G401.6 (cell line): ENCODE measurements around the gene KIF2C.
"Not testable (repeated sequence)": the region's sequence is repeated elsewhere in the genome, so short reads cannot be mapped to it uniquely, and the experiment has no call there.

Source experiments
- FAIRE-seq: peaks from 2 replicates; lab custom pipeline; 2012; peaks lifted over from hg19 to GRCh38; lab: Jason Lieb, UNC

The KIF2C gene

GRCh38 chr1:44739307-44740178 lies at the start of gene KIF2C:
Gene KIF2C, plus strand, starts transcription at chr1:44739837. Its CDS starts 96 bp downstream, at chr1:44739933.
- FAIRE-seq: peak; percentile 98

GRCh38 chr1:44693159-44693558 lies 46.5 kb upstream of the KIF2C start:
- no peak for FAIRE-seq

GRCh38 chr1:44693900-44694299 lies 45.7 kb upstream of the KIF2C start:
- no peak for FAIRE-seq

GRCh38 chr1:44694863-44695478 lies 44.7 kb upstream of the KIF2C start:
- no peak for FAIRE-seq

DNA sequence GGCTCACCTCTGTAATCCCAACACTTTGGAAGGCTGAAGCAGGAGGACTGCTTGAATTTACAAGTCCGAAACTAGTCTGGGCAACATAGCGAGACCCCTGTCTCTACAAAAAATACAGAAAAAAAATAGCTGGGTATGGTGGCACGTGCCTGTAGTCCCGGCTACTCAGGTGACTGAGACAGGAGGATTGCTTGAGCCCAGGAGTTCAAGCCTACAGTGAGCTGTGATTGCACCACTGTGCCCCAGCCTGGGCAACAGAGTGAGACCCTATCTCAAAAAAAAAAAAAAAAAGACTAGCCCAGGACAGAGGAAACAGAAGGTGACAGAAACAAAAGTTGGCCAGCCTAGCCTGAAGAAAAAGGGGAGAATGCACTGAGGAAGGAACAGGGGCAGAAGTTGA lies 44.0 kb upstream of the KIF2C start:
- FAIRE-seq: no peak

GRCh38 chr1:44696101-44696500 lies 43.5 kb upstream of the KIF2C start:
- no peak for FAIRE-seq

DNA sequence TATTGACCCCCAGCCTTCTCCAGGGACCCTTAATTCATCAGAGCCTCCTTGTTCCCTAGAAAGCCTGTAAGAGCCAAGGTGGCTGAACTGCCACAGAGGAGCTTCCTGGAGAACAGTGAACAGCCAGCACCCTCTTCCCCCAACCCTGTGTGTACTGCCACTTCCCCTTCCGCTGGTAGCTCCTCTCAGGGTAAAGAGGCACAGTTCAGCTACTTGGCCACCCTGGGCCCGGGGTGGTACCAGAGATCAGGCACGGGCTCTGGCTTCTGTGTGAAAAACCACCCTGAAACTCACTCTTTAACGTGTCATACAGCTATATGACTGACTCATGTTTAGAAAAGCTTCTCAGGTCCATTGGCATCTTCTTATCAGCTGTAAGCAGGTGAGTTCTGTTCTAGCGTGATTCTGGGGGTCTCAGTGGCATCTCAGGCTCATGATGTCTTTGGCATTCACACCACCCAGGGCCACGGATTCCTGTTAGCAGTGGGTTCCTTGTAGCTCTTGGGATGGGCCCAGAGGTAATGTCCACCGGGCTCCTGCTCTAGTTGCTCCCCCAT lies 42.8 kb upstream of the KIF2C start:
- FAIRE-seq: no peak

DNA sequence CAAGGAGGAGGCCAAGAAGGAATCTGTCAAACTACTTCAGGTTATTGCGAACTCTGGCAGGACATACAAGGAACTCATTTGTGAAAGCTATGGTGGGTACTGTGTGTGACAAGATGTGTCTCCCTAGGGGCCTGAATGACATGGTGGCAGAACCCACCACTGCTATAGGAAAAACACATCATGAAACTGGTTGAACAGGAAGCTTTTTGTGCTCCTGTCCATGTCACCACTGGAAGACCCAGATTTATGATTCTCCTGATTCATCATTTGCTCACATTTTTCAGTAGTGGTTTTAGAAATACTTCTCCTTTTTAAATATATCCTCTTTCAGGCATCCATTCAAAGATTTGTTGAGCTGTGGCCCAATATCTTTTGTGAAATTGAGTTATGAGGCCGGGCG lies 41.5 kb upstream of the KIF2C start:
- FAIRE-seq: no peak

- FAIRE-seq: not testable (repeated sequence)
Observed at GRCh38 chr1:44699375-44699774, 40.3 kb upstream of the KIF2C start.

DNA sequence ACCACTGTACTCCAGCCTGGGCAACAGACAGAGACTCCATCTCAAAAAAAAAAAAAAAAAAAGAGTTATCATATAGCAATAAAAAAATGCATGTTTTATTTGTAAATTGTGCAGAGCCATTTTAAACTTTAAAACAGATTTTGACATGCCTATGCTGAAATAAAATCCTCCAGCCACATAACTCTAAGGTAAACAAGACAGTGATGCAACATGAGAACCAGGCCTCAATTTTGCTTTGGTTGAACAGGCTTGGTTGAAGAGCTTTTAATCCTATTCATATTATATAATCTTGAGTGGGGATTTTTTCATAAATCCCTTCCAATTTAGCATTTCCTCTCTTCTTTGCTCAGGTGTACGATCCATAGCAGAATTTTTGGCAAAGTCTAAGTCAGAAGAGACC lies 39.1 kb upstream of the KIF2C start:
- no peak for FAIRE-seq

DNA sequence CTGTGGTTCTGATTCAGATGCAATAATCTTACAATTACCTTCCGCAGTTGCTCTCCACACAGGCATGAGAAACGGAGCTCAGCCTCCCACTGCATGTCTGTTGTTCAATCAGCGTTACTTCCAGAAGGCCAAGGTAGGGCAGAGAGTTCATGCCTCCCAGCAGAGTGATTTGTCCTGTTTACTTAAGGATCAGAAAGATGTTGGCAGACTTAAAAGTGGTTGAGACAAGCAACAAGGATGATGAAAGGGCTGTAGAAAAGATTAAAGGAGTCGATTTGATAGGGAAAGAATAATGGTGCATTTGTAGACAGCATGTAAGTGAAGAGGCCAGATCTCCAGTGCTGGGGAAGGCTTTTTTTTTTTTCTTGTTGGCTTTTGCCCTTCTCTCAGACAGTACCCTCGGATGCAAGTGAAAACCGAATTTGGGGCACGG lies 38.5 kb upstream of the KIF2C start:
- FAIRE-seq: no peak

DNA sequence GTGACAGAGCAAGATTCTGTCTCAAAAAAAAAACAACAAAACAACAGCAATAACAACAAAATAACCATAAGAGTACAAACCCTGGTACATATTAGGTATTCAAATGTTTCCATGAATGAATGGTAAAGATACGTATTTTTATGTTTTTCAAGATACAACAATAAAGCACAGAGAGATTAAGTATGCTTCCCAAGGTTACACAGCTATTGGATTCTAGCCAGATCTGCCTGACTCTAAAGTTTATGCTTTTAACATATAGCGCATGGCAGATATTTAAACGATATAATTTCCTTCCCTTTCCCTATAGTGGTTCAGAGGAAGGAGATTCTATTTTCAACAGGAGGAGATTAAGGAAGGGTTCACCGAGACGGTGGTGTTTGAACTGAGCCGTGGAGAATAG lies 34.2 kb upstream of the KIF2C start:
- FAIRE-seq: no peak

GRCh38 chr1:44705938-44706337 lies 33.7 kb upstream of the KIF2C start:
- FAIRE-seq: no peak

GRCh38 chr1:44707112-44707881 lies 32.3 kb upstream of the KIF2C start:
- FAIRE-seq: no peak

- FAIRE-seq: no peak
Observed at GRCh38 chr1:44707959-44708831, 31.4 kb upstream of the KIF2C start.

- no peak for FAIRE-seq
Observed at GRCh38 chr1:44713321-44713781, 26.3 kb upstream of the KIF2C start.

DNA sequence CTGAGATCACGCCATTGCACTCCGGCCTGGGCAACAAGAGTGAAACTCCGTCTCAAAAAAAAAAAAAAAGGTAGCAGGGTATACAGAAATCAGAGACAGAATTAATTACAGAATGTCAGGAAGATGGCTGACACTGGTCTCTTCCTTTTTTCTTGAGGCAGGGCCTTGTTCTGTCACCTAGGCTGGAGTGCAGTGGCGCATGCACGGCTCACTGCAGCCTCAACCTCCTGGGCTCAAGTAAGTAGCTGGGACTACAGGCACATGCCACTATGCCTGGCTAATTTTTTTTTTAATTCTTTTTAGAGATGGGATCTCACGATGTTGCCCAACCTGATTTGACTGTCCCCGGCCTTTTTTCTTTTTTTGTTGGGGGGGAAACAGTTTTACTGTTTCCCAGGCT lies 25.1 kb upstream of the KIF2C start:
- FAIRE-seq: no peak

DNA sequence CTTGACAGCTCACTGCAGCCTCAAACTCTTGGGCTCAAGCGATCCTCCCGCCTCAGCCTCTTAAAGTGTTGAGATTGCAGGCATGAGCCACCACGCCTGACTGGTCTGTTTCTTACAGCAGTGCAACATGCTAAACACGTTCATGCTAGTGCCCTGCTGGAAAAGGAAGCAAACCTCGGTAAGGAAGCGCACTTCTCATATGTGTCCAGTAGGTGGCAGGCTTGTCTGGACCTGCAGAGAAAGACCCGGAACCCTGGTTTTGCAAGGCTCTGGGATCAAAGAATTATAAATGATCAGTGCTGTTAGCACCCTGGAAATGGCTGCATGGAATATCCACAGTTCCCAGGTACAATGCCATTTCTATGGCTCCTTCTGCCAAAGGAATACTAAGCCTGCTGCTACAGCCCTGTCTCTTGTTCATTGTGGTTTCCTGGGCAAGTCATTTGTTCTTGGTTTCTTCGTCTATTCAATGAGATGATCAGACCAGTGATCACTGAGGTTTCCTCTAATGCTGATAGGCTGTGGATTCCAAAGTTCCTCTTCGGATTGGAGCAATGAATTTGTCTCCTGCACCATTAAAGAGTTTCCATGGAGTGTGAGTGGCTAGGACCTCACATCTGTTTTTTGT lies 24.6 kb upstream of the KIF2C start:
- FAIRE-seq: peak; percentile 62

GRCh38 chr1:44717156-44717555 lies 22.5 kb upstream of the KIF2C start:
- no peak for FAIRE-seq

- no peak for FAIRE-seq
Observed at GRCh38 chr1:44717653-44718052, 22.0 kb upstream of the KIF2C start.

GRCh38 chr1:44718091-44718490 lies 21.5 kb upstream of the KIF2C start:
- FAIRE-seq: no peak
